Measurements from ENCODE around the gene C10orf95. TPM values are rescaled to one million over a fixed set of nuclear protein-coding genes. Genes with fewer than 3 reads are reported as not detected.

C10orf95 gene
- total RNA-seq, 1 donor from 2014 or later, result not detected

DNA sequence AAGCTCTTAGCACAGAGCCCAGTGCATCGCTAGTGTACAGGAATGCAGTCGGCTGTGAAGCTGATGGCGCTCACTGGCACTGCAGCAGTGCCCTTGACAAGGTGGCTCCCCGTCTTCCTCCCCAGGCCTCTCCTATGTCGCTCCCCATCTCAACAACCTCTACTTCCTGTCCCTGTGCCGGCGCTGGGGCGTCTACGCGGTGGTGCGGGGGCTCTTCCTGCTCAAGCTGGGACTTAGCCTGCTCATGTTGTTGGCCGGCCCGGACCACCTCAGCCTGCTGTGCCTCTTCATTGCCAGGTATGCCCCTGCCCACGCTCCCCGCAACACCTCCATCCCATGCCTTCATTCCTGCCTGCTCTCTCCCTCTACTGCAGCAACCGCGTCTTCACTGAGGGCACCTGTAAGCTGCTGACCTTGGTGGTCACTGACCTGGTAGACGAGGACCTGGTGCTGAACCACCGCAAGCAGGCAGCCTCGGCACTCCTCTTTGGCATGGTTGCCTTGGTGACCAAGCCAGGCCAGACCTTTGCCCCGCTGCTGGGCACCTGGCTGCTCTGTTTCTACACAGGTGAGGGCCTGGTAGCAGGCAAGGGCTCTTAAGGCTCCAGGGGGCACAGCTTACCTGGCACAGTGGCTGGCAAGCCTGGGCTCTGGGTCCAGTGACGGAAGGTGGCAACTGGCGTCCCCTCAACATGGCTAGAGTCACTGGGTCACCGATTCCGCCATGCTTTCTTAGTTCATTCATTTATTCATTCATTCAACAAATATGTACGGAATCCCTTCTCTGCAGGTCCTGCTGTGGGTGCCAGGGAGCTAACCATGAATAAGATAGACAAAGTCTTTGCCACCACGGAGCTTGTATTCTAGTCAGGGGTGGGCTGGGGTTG, 22.3 kb upstream of the C10orf95 start:
- Mint-ChIP-seq H3K9me3 (ENCODE audit: unreplicated experiment) (peaks cover 8% of the 10 kb centered on the region), H3K27me3 (ENCODE audit: unreplicated experiment) (peaks cover 7% of the 10 kb centered on the region), H3K4me1 (ENCODE audit: low read depth, unreplicated experiment) (peaks cover 2% of the 10 kb centered on the region), H3K27ac (ENCODE audit: unreplicated experiment) (no peak overlapping the region), H3K36me3 (ENCODE audit: unreplicated experiment) (no peaks in the 10 kb centered on the region), H3K4me3 (ENCODE audit: unreplicated experiment) (no peak overlapping the region)
- no peak for DNase-seq
- TF ChIP-seq, protein P1, sequence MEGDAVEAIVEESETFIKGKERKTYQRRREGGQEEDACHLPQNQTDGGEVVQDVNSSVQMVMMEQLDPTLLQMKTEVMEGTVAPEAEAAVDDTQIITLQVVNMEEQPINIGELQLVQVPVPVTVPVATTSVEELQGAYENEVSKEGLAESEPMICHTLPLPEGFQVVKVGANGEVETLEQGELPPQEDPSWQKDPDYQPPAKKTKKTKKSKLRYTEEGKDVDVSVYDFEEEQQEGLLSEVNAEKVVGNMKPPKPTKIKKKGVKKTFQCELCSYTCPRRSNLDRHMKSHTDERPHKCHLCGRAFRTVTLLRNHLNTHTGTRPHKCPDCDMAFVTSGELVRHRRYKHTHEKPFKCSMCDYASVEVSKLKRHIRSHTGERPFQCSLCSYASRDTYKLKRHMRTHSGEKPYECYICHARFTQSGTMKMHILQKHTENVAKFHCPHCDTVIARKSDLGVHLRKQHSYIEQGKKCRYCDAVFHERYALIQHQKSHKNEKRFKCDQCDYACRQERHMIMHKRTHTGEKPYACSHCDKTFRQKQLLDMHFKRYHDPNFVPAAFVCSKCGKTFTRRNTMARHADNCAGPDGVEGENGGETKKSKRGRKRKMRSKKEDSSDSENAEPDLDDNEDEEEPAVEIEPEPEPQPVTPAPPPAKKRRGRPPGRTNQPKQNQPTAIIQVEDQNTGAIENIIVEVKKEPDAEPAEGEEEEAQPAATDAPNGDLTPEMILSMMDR (IDR thresholded peaks at IDR 0.05; ENCODE audit: partially characterized antibody, unreplicated experiment), result no peak

DNA sequence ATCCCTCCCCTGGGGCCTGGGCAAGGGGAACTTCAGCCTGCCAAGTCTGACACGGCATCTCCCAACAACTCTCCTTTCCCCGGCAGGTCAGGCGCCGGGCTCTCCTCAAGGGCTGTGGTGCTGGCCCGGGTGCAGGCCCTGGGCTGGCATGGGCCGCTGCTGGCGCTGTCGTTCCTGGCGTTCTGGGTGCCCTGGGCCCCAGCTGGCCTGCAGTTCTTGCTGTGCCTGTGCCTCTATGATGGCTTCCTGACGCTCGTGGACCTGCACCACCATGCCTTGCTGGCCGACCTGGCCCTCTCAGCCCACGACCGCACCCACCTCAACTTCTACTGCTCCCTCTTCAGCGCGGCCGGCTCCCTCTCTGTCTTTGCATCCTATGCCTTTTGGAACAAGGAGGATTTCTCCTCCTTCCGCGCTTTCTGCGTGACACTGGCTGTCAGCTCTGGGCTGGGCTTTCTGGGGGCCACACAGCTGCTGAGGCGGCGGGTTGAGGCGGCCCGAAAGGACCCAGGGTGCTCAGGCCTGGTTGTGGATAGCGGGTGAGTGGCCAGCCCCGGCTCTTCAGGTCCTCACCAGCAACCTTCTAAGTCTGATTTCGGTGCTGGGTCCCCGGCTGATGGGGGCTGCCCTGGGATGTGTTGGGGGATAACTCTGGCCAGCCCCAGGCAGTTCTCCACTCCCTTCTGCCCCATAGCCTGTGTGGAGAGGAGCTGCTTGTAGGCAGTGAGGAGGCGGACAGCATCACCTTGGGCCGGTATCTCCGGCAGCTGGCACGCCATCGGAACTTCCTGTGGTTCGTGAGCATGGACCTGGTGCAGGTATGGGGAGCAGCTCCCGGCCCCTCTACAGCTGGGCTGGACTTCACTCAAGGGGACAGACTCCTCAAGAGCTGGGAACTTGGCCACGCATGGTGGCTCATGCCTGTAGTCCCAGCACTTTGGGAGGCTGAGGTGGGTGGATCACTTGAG, 19.5 kb upstream of the C10orf95 start:
- TF ChIP-seq, protein P1 (IDR thresholded peaks at IDR 0.05; ENCODE audit: partially characterized antibody, unreplicated experiment), result no peak
- H3K9me3 Mint-ChIP-seq (ENCODE audit: unreplicated experiment), result peaks cover 2% of the 10 kb centered on the region
- H3K4me3 Mint-ChIP-seq (ENCODE audit: unreplicated experiment), result no peak overlapping the region
- no peak for DNase-seq
- H3K36me3 Mint-ChIP-seq (ENCODE audit: unreplicated experiment), result no peaks in the 10 kb centered on the region
- H3K4me1 Mint-ChIP-seq (ENCODE audit: low read depth, unreplicated experiment), result peaks cover 2% of the 10 kb centered on the region
- H3K27me3 Mint-ChIP-seq (ENCODE audit: unreplicated experiment), result peaks cover 7% of the 10 kb centered on the region
- H3K27ac Mint-ChIP-seq (ENCODE audit: unreplicated experiment), result no peak overlapping the region

DNA sequence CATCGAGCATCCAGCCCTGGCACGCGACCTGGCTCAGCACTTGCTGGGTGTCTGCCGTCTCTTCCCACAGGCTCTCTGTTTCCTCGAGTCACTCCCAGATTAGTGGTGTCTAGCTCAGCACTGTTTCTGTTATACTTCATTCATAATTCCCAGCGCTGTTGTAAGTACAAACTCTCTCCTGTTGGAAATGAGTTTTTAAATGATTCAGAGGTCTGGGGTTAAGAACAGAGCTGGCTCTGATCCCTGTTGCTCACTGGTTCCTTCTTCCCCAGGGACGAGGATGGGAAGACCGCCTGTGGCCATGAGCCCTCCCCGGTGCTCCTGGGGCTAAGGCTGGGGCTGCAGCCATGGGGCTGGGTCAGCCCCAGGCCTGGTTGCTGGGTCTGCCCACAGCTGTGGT, 17.3 kb upstream of the C10orf95 start:
- peaks cover 3% of the 10 kb centered on the region for H3K4me1 Mint-ChIP-seq (ENCODE audit: low read depth, unreplicated experiment)
- no peak overlapping the region for H3K27ac Mint-ChIP-seq (ENCODE audit: unreplicated experiment)
- TF ChIP-seq, protein P1 (IDR thresholded peaks at IDR 0.05; ENCODE audit: partially characterized antibody, unreplicated experiment), result no peak
- DNase-seq, result no peak
- no peaks in the 10 kb centered on the region for H3K36me3 Mint-ChIP-seq (ENCODE audit: unreplicated experiment)
- H3K9me3 Mint-ChIP-seq (ENCODE audit: unreplicated experiment), result peaks cover 4% of the 10 kb centered on the region
- no peak overlapping the region for H3K4me3 Mint-ChIP-seq (ENCODE audit: unreplicated experiment)
- H3K27me3 Mint-ChIP-seq (ENCODE audit: unreplicated experiment), result peaks cover 1% of the 10 kb centered on the region

DNA sequence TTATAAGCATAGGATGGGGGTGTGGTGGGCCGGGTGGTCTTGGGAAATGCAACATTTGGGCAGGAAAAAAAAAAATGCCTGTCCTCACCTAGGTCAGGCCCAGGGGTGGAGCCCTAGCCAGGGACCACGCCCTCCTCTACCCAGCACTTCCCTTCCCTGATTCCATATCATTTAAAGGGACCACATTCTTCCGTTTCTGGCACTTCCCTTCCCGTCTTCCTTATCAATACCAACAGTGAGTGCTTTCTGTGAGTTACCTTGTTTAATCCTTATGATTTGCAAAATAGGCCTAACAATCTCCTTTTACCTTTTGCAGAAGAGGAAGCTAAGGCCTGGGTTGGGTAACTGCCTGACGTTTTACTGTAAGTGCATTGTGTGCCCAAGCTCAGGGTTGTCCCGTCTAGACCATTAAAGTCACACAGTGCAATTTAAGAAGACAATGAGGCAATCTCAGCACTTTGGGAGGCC, 16.7 kb upstream of the C10orf95 start:
- Mint-ChIP-seq H3K27ac (ENCODE audit: unreplicated experiment) (peak overlapping the region; percentile 12), H3K4me1 (ENCODE audit: low read depth, unreplicated experiment) (peaks cover 6% of the 10 kb centered on the region), H3K27me3 (ENCODE audit: unreplicated experiment) (peaks cover 1% of the 10 kb centered on the region), H3K9me3 (ENCODE audit: unreplicated experiment) (peaks cover 9% of the 10 kb centered on the region), H3K4me3 (ENCODE audit: unreplicated experiment) (no peak overlapping the region), H3K36me3 (ENCODE audit: unreplicated experiment) (no peaks in the 10 kb centered on the region)
- TF ChIP-seq, protein P1 (IDR thresholded peaks at IDR 0.05; ENCODE audit: partially characterized antibody, unreplicated experiment), result no peak
- no peak for DNase-seq

Measured in glutamatergic neuron (in vitro differentiated cells).